Transverse colon (tissue), 4 donors: ENCODE measurements around the gene C2orf92.

Experiments
- CTCF ChIP-seq, 5 experiments: fragments of 200-600 bp in 3 of 5; fragments of 450-650 bp in 2 of 5; sonication (generic) in 3 of 5; IDR thresholded peaks; 1 replicate in 2 of 5; 2 replicates in 3 of 5; pipeline ENCODE4 v1.5.1; 2016 to 2017; ENCODE audit warnings: antibody characterized with exemption in 5 of 5, inconsistent platforms in 3 of 5, mild to moderate bottlenecking in 2 of 5, moderate library complexity in 1 of 5
- EP300 ChIP-seq: sonication (generic); formaldehyde crosslinking; IDR thresholded peaks from one replicate; pipeline ENCODE4 v1.6.1; 2017; ENCODE audit warnings: antibody characterized with exemption, low read depth
- POLR2A ChIP-seq: fragments of 450-650 bp; IDR thresholded peaks from one replicate; pipeline ENCODE4 v1.6.1; 2016; ENCODE audit warnings: antibody characterized with exemption, mild to moderate bottlenecking, moderate library complexity
- POLR2AphosphoS5 ChIP-seq, 3 donors: sonication (generic); formaldehyde crosslinking; IDR thresholded peaks; one replicate each; pipeline ENCODE4 v1.6.1; 2016; ENCODE audit warnings: antibody characterized with exemption in 3 of 3

GRCh38 chr2:97657986-97658690 lies 11.4 kb upstream of the C2orf92 start:
- TF ChIP-seq POLR2A (no peak), CTCF (IDR thresholded peaks at IDR 0.05) (no peak), POLR2AphosphoS5 (IDR thresholded peaks at IDR 0.05) (no peak), EP300 (no peak)
